K562 (cell line): Measurements from ENCODE around the gene FAM89B. TPM values are rescaled to one million over a fixed set of nuclear protein-coding genes. Genes with fewer than 3 reads are reported as not detected.

Source experiments
- CC2D1A ChIP-seq: fragments of 450-650 bp; IDR thresholded peaks from 2 replicates; pipeline ENCODE4 v1.6.1; 2017; ENCODE audit warnings: mild to moderate bottlenecking
- DIDO1 ChIP-seq: fragments of 450-650 bp; IDR thresholded peaks from 2 replicates; pipeline ENCODE4 v1.6.1; 2016; ENCODE audit warnings: low read depth, missing biosample characterization, missing genetic modification characterization
- EGR1 ChIP-seq: fragments of 450-650 bp; conservative IDR thresholded peaks from 2 replicates; pipeline ENCODE4 v1.6.1; 2017; ENCODE audit warnings: mild to moderate bottlenecking
- GATAD2B ChIP-seq: fragments of 450-650 bp; IDR thresholded peaks from 2 replicates; pipeline ENCODE4 v1.6.1; 2017; ENCODE audit warnings: mild to moderate bottlenecking, borderline replicate concordance
- HINFP ChIP-seq: fragments of 450-650 bp; conservative IDR thresholded peaks from 2 replicates; pipeline ENCODE4 v1.6.1; 2016; ENCODE audit warnings: missing genetic modification characterization, low read depth, mild to moderate bottlenecking, control low read depth, missing compliant biosample characterization
- KDM2B ChIP-seq: fragments of 250-450 bp; sonication (Bioruptor Pico); IDR thresholded peaks from 2 replicates; pipeline ENCODE4 v1.8.0; 2021; ENCODE audit warnings: mild to moderate bottlenecking, moderate library complexity
- RB1 ChIP-seq: fragments of 450-650 bp; IDR thresholded peaks from 2 replicates; pipeline ENCODE4 v1.6.1; 2017; ENCODE audit warnings: low read depth, mild to moderate bottlenecking
- RCOR1 ChIP-seq, 2 experiments: IDR thresholded peaks; 2 replicates each; pipeline ENCODE4 v1.6.1; 2012; ENCODE audit warnings: low read depth in 2 of 2, low read length in 2 of 2, borderline replicate concordance in 1 of 2, improper control_type of control experiment in 1 of 2
- SMARCA4 ChIP-seq: fragments of 450-650 bp; IDR thresholded peaks from 2 replicates; pipeline ENCODE4 v1.6.1; 2016
- SOX6 ChIP-seq: fragments of 450-650 bp; IDR thresholded peaks from 2 replicates; pipeline ENCODE4 v1.6.1; 2014; ENCODE audit warnings: mild to moderate bottlenecking
- ZNF12 ChIP-seq: sonication (generic); formaldehyde crosslinking; IDR thresholded peaks from 2 replicates; pipeline ENCODE4 v1.4.0; 2020; ENCODE audit warnings: mild to moderate bottlenecking, missing genetic modification reagents
- ZNF217 ChIP-seq: sonication (generic); formaldehyde crosslinking; IDR thresholded peaks from 2 replicates; pipeline ENCODE4 v1.8.0; 2022; ENCODE audit warnings: mild to moderate bottlenecking, missing genetic modification reagents
- ZNF324 ChIP-seq: fragments of 250-450 bp; sonication (Bioruptor Pico); IDR thresholded peaks from 2 replicates; pipeline ENCODE4 v1.4.0; 2020; ENCODE audit warnings: mild to moderate bottlenecking
- ZNF407 ChIP-seq: fragments of 450-650 bp; IDR thresholded peaks from 2 replicates; pipeline ENCODE4 v1.6.1; 2016; ENCODE audit warnings: low read depth
- ZNF445 ChIP-seq: fragments of 250-450 bp; sonication (Bioruptor Pico); IDR thresholded peaks from 2 replicates; pipeline ENCODE4 v1.4.0; 2020; ENCODE audit warnings: low read depth, mild to moderate bottlenecking, moderate library complexity
- ZNF518B ChIP-seq: fragments of 250-450 bp; sonication (Bioruptor Pico); IDR thresholded peaks from 2 replicates; pipeline ENCODE4 v1.5.0; 2021; ENCODE audit warnings: mild to moderate bottlenecking, moderate library complexity
- polyA plus RNA-seq, 8 experiments: library from polyadenylated mRNA; depleted of rRNA in 4 of 8; stranded (reverse) in 5 of 8; unstranded in 3 of 8; fragments of >200 nt; fragmentation: Nextera tagmentation in 2 of 8; fragmentation: Illumina TruSeq in 1 of 8; extraction: Ambion mirVana in 2 of 8; extraction: Trizol in 1 of 8; gene quantifications; 2 replicates each; pipeline versions ENCODE4 v1.2.1 to v1.2.3, GENCODE V29; 2011 to 2014; ENCODE audit warnings: inconsistent platforms in 1 of 8, missing spikeins in 1 of 8
- total RNA-seq, 7 experiments: library from RNA; depleted of rRNA in 6 of 7; stranded (reverse); fragments of >200 nt in 6 of 7; fragmentation: Illumina TruSeq in 2 of 7; extraction: Trizol in 2 of 7; gene quantifications; 2 replicates each; pipeline versions ENCODE4 v1.2.1 to v1.2.3, GENCODE V29; 2011 to 2021; ENCODE audit warnings: low replicate concordance in 1 of 7

FAM89B gene
- total and polyA plus RNA-seq, 9 of the 15 experiments (the other 6 are each of a cell fraction or from before 2014, with no cell fraction given), result 0.32 to 27.6 (median 11.9) TPM

GRCh38 chr11:65546217-65546958, 25.9 kb upstream of the FAM89B start (continued):
- no peak for TF ChIP-seq ZNF407
- TF ChIP-seq ZNF445 (CRISPR knock-in tag), result no peak
- TF ChIP-seq HINFP (tag), result no peak
- TF ChIP-seq ZNF12 (CRISPR knock-in tag), result no peak
- no peak for TF ChIP-seq SOX6
- TF ChIP-seq GATAD2B, result no peak
- no peak for TF ChIP-seq RCOR1 (IDR thresholded peaks at IDR 0.05; ENCODE audit: borderline replicate concordance in 1 of 2, low read depth in 2 of 2, low read length in 2 of 2)
- no peak for TF ChIP-seq DIDO1 (tag)
- no peak for TF ChIP-seq ZNF324 (CRISPR knock-in tag)
- no peak for TF ChIP-seq SMARCA4
- TF ChIP-seq CC2D1A, result no peak
- TF ChIP-seq ZNF518B (CRISPR knock-in tag), result no peak
- TF ChIP-seq EGR1, result peak; percentile 86
- no peak for TF ChIP-seq ZNF217 (CRISPR knock-in tag)
- TF ChIP-seq RB1, result 0 out of 2 replicates have a peak, but pooled peaks have one; percentile 35
- TF ChIP-seq KDM2B (CRISPR knock-in tag), result 0 out of 2 replicates have a peak, but pooled peaks have one; percentile 17
